ENCODE data around the gene PRR11.
"Not testable (repeated sequence)": the region's sequence is repeated elsewhere in the genome, so short reads cannot be mapped to it uniquely, and the experiment has no call there.

The PRR11 gene

DNA sequence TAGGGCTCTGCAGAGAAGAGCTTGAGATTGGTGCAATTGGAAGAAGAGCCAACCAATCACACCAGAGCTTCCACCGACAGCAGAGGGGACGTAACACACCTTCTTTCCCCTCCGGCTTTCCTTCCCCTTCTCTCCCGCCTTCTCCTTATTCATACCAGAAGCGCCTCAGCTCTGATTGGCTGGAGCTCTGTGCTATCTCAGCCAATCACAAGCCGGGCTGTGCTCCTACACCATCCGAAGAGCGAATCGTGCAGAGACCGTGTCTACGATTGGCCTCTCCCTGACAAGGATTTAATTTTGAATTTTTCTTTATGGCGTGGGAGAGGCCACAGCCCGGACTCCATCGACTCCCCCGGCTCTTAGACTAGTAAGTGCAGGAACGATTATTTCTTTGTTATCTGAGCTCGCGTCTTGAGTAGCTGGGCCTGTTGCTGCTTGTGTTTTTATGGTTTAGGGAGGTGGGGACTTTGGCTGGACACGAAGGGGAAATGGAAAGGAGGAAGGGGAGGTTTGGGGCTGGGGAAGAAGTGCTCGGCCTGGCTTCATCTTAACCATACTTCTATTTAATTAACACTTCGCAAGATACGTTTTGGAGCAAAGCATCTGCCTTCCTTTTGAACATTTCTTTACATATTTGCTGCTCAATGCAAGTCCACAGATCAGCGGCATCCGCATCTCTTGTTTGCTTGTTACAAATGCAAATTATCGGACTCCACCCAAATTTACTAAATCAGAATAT, at the start of gene PRR11:
Gene PRR11, plus strand, starts transcription at position 308 of the 739 bp plus-strand sequence. CDS start 14,007 bp downstream, outside the sequence.
- peak; percentile 92 for DNase-seq

DNA sequence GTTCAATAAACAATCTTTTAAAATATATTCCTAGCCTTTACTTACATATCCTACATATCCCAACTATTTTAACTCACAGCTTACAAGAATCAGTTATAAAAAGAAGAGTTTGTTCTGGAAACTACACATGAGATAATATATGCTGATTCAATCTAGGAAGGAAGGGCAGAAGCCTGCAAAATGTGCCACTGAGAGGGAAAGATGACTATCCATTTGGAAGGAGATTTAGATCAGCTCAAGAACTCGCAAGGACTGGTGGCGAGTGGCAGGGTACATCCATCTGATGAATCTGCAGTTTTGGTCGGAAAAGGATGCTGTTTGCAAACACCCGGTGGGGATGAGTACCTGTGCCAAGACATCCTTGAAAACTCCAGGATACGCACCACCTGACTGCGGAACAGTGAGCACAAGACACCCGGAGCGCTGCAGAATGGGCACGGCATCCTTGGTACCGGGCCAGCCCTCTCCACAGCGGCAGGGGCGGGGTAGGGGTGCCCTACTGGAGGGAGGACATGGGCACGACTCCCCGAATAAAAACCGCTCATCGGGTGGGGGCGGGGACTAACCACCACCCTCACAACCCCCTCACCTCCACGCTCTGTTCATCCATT, 49.6 kb upstream of the PRR11 start:
- peak; percentile 80 for DNase-seq

DNA sequence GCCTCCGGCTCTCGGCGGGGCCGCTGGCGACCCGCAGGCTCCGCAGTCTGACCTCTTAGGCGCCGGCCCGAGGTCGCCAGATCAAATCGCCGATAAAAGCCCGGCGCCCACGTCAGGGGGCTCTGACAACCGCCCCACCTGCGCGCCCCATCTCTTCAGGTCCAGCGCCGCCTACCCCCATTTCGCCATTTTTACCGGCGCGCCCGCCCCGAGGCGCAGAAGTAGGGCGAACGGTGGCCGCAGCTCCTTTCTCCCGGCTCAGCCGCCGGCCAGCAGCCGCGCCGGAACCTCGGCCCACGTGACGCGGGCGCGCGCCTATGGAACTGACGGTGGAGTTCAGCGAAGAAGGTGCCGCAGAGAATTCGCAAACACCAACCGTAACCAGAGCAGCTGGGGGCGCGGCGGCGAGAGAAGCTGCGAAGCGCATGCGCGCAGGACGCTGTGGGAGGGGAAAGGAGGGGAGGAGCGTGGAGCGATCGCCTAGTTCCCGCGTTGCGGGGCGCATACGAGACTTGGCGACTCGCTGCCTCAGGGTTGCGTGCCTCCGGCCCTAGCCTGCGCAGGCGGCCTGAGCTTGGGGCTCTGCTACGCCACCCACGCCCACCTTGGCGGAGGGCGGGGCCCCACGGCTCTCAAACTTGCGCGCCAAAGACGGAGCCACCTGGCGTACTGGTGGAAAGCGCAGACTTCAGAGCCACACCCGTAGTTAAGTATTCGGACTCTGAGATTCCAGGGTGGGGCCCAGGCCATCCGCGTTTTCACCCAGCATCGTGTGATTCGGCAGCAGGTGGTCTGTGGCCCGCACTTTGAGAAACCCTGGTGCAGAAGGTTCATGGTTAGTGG, 48.9 kb upstream of the PRR11 start, which contains the start of gene TRIM37:
Gene TRIM37, minus strand, starts transcription at position 418 of the 843 bp plus-strand sequence. CDS start 419 bp downstream, outside the sequence.
- peak; percentile 99 for DNase-seq

DNA sequence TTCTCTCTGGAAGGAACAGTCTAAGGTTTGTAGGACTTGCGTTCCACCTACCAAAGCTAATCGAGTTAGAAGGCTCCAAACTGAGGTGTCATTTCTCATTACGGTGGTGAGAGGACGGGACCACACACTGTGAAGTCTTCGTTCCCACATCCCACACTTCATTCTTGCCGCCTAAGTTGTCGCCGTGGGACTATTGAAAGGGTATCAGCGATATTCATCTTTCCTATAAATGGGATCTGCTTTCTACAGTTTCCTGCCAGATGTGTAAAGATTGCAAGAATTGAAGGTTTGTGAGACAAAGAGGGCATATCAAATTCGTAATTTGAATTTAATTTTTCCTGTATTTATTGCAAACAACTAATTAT, 48.3 kb upstream of the PRR11 start:
- no peak for DNase-seq

DNA sequence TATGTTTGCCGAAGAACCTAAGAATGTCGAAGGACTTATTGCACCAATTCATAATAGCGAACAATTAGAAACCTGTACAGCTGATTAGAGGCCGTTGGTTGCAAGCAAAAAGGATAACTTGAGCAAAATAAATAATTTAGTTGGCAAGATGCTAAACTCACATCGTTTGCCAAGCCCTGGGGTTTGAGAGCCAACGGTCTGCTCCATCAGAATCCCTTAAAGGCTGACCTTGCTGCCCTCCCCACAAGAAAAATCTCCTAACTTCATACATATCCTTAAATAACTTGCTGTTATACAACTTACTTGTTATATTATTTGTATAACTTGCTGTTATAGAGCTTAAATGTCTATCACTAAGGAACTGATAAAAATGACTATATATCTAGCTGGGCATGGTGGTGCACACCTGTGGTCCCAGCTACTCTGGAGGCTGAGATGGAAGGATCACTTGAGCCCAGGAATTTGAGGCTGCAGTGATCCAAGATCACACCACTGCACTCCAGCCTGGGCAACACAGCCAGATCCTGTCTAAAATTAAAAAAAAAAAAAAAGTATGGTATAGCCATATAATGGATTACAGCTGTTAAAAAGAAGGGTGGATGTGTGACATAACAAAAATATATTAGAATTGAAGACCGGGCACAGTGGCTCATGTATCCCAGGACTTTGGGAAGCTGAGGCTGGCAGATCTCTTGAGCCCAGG, 47.0 kb upstream of the PRR11 start:
- no peak for DNase-seq

DNA sequence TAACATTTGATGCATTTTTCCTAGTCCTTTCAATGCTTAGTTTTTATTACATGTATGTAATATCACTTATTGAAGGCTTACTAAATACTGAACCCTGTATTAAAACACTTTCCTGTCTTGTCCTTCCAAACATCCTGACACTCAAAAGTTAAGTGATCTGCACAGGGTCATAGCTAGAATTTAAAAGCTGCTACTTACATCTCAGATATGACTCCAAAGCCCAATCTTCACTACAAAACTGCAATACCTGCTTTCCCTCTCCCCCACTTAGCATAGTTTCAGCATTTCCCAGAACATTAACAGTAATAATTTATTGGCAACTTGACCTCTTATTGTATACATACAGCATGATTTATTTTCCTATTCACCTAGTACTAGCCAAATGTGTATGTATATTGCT, 44.6 kb upstream of the PRR11 start:
- no peak for DNase-seq

DNA sequence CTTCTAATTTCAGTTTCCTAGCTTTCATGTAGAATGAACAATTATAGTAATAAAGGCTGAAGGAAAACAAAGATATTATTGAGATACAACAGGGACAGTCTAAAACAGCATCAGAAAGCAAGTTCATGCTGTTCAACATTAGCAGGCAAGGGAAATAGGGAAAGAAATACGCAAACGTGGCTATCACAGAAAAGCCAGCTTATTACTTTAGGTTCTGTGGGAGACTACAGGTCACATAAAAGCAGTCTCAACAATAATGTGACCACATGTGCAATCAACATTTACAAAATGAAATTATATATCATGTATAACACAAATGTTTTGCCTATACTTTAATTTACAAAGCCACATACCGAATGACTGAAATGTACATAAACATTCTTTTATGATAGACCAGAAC, 44.0 kb upstream of the PRR11 start:
- no peak for DNase-seq

DNA sequence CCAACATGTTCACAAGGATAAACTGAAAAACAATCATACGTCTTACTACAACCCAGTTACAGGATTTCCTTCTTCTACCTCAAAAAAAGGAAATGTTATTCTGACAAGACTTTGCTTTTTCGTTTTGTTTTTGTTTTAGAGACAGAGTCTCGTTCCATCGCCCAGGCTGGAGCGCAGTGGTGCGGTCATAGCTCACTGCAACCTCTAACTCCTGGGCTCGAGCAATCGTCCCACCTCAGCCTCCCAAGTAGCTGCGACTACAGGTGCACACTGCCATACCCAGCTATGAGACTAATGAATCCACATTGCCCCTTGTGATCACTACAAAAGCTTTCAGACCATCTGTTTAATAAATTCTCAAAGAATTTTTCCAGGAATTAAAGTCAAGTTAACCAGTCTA, 40.1 kb upstream of the PRR11 start:
- DNase-seq, result no peak

DNA sequence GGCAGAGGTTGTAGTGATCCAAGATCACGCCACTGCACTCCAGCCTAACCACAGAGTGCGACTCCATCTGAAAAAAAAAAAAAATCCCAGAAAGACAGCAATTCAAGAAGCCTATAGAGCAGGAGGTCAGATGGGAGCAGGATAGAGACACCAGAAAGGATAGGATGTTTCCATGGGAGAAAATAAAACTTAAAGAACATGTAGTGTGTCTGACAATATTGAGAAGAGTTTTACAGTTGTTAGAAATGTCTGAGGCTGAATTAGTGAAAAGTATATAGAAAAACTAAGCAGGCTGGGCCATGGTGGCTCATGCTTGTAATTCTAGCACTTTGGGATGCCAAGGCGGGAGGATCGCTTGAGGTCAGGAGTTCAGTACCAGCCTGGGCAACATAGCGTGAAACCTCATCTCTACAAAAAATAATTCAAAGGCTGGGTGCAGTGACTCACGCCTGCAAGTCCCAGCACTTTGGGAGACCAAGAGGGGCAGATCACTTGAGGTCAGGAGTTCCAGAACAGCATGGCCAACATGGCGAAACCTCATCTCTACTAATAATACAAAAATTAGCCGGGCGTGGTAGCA, 33.6 kb upstream of the PRR11 start:
- DNase-seq, result no peak

DNA sequence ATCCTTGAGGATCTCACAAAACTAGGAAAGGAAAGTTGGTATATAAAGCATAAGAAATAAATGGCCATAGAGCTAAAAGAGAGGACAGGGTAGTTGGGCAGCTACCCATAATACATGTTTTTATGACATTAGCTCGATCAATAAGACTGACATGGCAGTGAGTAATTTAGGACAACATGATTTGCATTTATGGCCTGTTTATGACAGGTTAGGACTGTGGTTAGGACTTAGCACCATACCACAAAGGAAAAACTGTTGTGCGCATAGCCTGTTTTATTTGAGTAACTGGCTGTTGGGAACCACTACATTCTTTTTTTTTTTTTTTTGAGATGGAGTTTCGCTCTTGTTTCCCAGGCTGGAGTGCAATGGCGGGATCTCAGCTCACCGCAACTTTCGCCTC, 30.9 kb upstream of the PRR11 start:
- no peak for DNase-seq

DNA sequence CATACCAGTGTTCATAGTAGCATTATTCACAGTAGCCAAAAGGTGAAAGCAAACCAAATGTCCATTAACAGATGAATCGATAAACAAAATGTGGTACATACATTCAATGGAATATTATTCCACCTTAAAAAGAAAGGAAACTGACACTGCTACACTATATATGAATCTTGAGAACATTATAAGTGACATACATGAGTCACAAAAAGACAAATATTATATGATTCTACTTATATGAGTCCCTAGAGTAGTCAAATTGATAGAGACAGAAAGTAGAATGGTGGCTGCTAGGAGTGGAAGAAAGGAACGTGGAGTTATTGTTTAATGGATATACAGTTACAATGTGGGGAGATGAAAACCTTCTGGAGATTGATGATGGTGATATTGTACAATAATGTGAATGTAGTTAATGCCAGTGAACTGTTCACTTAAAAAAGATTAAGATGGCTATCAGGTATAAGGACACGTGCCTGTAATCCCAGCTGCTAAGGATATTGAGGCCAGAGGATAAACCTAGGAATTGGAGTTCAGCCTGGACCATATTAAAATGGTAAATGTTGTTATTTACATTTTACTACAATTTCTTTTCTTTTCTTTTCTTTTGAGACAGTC, 28.6 kb upstream of the PRR11 start:
- no peak for DNase-seq

DNA sequence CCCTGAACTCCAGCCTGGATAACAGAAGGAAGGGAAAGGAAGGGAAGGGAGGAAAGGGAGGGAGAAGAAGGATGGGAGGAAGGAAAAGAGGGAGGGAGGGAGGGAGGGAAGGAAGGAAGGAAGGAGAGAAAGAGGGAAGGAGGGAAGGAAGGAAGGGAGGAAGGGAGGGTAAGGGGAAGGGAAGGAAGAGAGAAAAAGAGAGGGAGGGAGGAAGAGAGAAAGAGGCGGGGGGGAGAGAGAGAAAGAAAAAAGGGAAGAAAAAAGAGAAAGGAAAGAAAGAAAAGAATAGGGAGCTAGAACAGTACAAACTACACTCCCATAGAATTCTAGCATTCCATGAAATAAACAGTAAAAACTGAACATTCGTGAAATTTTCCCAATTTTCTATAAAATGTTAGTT, 25.7 kb upstream of the PRR11 start:
- no peak for DNase-seq

DNA sequence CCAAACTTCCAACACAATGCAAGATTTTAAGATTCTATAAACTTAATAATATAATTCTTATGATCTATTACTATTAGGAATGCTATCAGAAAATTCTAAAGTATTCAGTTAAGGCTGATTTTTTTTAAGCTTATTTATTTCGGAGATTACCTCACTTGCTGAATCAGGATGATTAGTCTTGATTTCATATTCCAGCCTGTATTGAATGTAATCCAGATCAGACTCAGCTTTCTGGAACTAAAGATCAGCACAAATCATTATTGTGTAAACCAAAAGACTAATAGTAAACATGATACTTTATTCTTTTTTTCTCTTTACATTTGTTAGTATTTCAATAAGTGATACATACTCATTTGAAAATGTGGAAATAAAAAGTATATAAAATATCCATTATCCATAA, 24.4 kb upstream of the PRR11 start:
- DNase-seq, result no peak

DNA sequence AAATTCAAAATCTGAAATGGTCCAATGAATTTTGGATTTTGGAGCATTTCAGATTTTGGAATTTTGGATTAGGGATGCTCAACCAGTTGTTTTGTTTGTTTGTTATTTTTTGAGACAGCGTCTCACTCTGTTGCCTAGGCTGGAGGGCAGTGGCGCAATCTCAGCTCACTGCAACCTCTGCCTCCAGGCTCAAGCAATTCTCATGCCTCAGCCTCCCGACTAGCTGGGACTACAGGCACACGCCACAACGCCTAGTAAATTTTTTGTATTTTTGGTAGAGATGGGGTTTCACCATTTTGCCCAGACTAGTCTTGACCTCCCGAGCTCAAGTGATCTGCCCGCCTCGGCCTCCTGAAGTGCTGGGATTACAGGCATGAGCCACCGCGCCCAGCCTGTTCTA, 17.2 kb upstream of the PRR11 start:
- not testable (repeated sequence) for DNase-seq

DNA sequence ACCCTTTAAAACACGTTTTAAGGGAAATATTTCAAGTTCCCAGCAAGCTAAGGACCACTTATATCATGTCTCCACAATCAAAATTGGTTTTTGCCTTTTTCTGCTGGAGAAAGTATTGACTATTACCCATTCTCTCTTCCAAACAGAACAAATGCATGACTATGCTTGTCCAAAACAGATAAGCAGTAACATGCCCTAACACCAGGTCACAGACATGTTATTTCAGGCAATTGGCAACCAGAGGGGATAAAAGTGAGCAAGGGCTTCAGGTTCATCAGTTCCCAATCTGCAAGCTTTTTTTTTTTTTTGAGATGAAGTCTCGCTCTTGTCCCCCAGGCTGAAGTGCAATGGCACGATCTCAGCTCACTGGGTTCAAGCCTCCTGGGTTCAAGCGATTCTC, 15.6 kb upstream of the PRR11 start:
- no peak for DNase-seq

DNA sequence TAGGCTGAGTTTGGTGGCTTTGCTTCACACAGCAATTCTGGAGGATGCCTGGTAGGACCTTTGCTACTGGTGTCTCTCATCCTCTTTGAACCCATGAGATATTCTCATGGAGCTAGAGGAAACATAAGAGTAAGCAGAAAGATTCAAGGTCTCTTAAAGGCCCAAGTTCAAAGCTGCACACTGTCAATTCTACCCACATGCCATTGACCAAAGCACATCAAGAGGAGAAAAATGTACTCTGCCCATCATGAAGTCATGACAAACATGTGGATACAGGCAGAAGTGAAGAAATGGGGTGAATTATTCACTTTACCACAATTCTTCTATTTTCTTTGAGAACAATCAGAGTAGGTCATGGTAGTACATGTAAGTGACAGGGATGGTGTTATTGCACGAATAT, 13.7 kb upstream of the PRR11 start:
- no peak for DNase-seq

DNA sequence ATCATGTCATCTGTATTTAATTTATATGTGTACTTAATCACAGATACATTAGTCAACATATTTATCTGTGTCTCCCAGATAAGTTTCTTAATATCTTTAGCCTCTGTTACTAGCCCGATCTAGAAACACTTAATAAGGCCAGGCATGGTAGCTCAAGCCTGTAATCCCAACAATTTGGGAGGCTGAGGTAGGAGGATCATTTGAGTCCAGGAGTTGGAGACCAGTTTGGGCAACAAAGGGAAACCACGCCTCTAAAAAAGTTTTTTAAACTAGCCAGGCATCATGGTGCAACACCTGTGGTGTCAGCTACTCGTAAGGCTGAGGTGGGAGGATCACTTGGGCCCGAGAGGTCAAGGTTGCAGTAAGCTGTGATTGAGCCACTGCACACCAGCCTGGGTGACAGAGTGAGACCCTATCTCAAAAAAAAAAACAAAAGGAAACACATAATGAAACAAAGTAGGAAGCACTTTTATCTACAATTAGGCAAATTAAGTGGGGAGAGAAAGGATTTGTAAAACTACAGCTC, 9.9 kb upstream of the PRR11 start:
- DNase-seq, result no peak

DNA sequence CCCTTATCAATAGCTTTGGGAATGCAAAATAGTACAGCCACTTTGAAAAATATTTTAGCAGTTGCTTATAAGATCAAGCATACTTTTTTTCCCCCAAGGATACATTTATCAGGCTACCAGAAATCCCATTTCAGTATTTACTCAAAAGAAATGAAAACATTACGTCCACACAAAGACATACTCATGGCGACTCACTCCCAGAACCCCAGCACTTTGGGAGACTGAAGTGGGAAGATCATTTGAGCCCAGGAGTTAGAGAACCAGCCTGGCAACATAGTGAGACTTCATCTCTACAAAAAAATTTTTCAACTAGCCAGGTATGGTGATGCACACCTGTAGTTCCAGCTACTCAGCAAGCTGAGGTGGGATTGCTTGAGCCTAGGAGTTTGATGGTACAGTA, 6.5 kb upstream of the PRR11 start:
- DNase-seq, result no peak

DNA sequence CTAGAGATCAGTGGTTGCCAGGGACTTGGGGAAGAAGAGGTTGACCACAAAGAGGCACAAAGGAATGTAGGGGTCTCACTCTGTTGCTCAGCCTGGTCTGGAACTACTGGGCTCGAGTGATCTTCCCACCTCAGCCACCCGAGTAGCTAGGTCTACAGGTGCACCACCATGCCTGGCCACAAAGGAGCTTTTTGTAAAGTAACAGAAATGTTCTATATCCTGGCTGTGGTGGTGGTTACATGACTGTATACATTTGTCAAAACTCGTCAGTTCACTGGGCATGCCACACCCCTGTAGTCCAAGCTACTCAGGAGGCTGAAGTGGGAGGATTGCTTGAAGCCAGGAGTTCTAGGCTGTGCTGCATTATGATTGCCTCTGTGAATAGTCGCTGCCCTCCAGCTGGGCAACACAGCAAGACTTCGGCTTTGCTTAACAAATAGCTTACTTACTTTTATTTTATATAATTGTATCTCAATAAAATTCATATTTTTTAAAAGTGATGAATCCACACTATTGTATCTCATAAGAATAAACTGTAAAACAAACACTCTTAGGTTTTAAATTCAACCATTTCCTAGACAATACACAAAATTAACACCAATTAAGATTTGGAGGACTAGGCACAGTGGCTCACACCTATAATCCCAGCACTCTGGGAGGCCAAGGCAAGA, 5.6 kb upstream of the PRR11 start:
- no peak for DNase-seq

DNA sequence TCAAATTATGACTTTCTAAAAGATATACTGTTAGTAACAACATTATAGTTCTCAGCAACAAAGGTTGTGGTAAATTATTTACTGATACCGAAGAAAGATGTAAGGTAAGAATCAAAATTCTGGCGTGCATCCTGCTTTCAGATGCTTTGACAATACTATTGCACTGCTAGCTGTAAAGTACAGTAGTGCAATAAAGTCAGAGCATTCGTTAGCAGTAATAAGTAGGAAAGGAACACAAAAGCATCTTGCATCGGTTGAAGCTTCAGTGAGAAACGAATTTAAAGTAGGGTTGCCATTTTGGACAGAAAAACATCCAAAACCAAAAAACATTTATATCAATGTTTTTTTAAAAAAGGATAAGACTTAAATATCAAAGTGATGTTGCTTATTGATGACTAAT, 4.5 kb upstream of the PRR11 start:
- DNase-seq, result no peak

DNA sequence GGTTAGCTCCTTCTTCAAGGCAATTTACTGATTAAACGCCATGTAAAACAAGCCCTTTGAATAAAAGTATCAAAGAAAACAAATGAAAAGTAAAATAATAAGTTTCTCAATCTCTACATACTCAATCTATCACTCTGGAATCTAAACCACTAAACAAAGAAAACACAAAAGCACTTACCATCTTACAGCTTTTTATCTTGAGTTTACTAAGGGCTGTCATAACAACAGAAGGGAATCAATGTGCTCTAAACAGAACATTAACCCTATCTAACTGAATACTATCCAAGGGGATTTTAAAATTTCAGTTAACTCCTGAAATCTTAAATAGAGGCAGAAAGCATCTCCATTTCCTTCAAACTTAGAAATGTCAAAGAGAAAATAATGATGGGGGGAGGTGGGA, 4.0 kb upstream of the PRR11 start:
- DNase-seq, result no peak

DNA sequence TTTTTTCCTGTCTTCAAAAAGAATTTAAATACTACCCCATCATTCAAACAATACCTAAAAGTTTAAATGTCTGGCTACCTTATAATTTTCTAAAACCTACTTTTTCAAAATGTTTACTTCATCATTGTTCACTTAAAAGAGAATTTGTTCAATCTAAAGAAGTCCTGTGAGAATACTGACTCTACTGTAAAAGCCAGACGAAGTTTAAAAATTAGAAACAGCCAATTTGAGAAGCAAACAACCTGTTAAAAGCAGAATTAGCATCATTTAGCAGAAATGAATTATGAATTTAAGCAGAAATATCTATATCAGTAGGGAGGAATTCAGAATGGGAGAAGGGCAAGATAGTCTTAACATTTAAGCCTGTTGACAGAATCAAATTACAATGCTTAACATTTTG, 2.6 kb upstream of the PRR11 start:
- no peak for DNase-seq
